ENCODE measurements around the gene ITPRIPL1.

DNA sequence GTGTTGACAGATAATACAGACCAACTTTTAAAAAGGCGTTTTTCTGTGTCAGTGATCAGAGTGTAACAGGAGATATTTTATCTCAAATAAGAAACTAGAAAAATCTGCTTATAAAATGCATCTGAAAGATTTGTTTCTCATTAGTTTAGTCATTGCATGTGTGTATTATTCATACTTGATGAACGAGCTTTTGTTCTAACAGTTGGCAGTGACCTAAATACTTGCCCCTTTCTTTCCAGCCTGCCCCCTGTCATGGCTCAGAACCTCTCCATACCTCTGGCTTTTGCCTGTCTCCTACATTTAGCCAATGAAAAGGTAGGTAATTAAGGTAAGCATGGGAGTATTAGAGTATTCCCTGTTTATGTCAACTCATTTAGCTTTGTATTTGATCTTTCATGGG lies 44.1 kb downstream of the ITPRIPL1 start:
- TF ChIP-seq POLR2A (IDR thresholded peaks at IDR 0.05): no peak
- TF ChIP-seq, protein P1, sequence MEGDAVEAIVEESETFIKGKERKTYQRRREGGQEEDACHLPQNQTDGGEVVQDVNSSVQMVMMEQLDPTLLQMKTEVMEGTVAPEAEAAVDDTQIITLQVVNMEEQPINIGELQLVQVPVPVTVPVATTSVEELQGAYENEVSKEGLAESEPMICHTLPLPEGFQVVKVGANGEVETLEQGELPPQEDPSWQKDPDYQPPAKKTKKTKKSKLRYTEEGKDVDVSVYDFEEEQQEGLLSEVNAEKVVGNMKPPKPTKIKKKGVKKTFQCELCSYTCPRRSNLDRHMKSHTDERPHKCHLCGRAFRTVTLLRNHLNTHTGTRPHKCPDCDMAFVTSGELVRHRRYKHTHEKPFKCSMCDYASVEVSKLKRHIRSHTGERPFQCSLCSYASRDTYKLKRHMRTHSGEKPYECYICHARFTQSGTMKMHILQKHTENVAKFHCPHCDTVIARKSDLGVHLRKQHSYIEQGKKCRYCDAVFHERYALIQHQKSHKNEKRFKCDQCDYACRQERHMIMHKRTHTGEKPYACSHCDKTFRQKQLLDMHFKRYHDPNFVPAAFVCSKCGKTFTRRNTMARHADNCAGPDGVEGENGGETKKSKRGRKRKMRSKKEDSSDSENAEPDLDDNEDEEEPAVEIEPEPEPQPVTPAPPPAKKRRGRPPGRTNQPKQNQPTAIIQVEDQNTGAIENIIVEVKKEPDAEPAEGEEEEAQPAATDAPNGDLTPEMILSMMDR (IDR thresholded peaks at IDR 0.05): no peak
